ENCODE measurements around the gene MALSU1. TPM values are rescaled to one million over a fixed set of nuclear protein-coding genes. Genes with fewer than 3 reads are reported as not detected.

The MALSU1 gene
- total and polyA plus RNA-seq, 2 of the 13 experiments (the other 11 are each of a cell fraction or from before 2014, with no cell fraction given): 72.0 to 141 TPM

DNA sequence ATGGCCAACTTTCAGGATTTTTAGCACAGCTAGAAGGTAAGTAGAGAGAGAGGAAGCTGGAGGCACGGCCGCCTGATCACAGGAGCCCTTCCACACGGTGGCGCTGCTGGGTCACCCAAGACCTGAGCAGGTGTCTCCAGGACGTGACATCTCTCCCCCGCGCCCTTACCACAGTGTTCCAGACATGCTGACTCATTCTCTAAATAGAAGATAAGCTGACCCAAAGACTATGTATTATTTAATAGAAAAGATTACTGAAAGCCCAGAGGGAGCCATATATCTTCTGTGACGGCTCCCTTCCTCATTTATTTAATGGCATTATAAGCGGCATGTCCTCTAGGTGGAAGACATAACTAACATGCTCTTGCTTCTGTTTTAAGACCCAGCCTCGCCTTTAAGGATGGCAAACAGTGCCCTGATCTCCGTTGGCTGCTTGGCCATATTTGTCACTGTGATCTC is 26.0 kb upstream of the MALSU1 start (continued):
- TF ChIP-seq TP53 (CRISPR knock-in tag; conservative IDR thresholded peaks at IDR 0.05) (no peak), ZNF660 (CRISPR knock-in tag; IDR thresholded peaks at IDR 0.05; ENCODE audit: borderline replicate concordance, low read depth) (no peak), ZNF670 (CRISPR knock-in tag; IDR thresholded peaks at IDR 0.05; ENCODE audit: borderline replicate concordance) (no peak), FOXJ3 (CRISPR knock-in tag; IDR thresholded peaks at IDR 0.05; ENCODE audit: borderline replicate concordance) (peak; percentile 20; the same call in 1 of the 2 replicates), ZNF484 (CRISPR knock-in tag; IDR thresholded peaks at IDR 0.05; ENCODE audit: borderline replicate concordance, low read depth) (no peak), IRF2 (CRISPR knock-in tag; IDR thresholded peaks at IDR 0.05) (peak; percentile 35; the same call in 1 of the 2 replicates), ZNF879 (CRISPR knock-in tag; IDR thresholded peaks at IDR 0.05) (no peak), ZNF768 (CRISPR knock-in tag; IDR thresholded peaks at IDR 0.05) (no peak), HDAC1 (CRISPR knock-in tag; IDR thresholded peaks at IDR 0.05) (no peak; the same call in 1 of the 2 replicates), REPIN1 (CRISPR knock-in tag; IDR thresholded peaks at IDR 0.05; ENCODE audit: borderline replicate concordance, low read depth) (no peak), ZNF292 (CRISPR knock-in tag; IDR thresholded peaks at IDR 0.05; ENCODE audit: borderline replicate concordance, low read depth) (peak; percentile 44; the same call in 1 of the 2 replicates), SNAI1 (CRISPR knock-in tag; IDR thresholded peaks at IDR 0.05; ENCODE audit: borderline replicate concordance) (no peak), ETV6 (CRISPR knock-in tag; conservative IDR thresholded peaks at IDR 0.05) (no peak), SMAD1 (CRISPR knock-in tag; IDR thresholded peaks at IDR 0.05; ENCODE audit: borderline replicate concordance, low read depth) (no peak), ZFAT (CRISPR knock-in tag; conservative IDR thresholded peaks at IDR 0.05) (no peak), ZNF790 (CRISPR knock-in tag; IDR thresholded peaks at IDR 0.05; ENCODE audit: borderline replicate concordance) (no peak), ATF1 (CRISPR knock-in tag; IDR thresholded peaks at IDR 0.05) (peak; percentile 21; the same call in 1 of the 2 replicates), NFE2L1 (CRISPR knock-in tag; IDR thresholded peaks at IDR 0.05; ENCODE audit: borderline replicate concordance) (peak; percentile 79; the same call in 1 of the 2 replicates), DPF2 (CRISPR knock-in tag; IDR thresholded peaks at IDR 0.05; ENCODE audit: borderline replicate concordance, low read depth) (no peak), ZNF205 (CRISPR knock-in tag; IDR thresholded peaks at IDR 0.05) (no peak), PHB2 (IDR thresholded peaks at IDR 0.05; ENCODE audit: partially characterized antibody) (no peak), MYC (CRISPR knock-in tag; IDR thresholded peaks at IDR 0.05; ENCODE audit: borderline replicate concordance) (peak; percentile 37; the same call in 1 of the 2 replicates), ZNF260 (CRISPR knock-in tag; IDR thresholded peaks at IDR 0.05; ENCODE audit: borderline replicate concordance, low read depth) (no peak), ATF7-NPFF (CRISPR knock-in tag; IDR thresholded peaks at IDR 0.05; ENCODE audit: low read depth) (no peak), IKZF1 (IDR thresholded peaks at IDR 0.05) (no peak), CCAR2 (optimal IDR thresholded peaks at IDR 0.05; ENCODE audit: low read depth, low read length) (no peak)
- TF ChIP-seq, protein P1, sequence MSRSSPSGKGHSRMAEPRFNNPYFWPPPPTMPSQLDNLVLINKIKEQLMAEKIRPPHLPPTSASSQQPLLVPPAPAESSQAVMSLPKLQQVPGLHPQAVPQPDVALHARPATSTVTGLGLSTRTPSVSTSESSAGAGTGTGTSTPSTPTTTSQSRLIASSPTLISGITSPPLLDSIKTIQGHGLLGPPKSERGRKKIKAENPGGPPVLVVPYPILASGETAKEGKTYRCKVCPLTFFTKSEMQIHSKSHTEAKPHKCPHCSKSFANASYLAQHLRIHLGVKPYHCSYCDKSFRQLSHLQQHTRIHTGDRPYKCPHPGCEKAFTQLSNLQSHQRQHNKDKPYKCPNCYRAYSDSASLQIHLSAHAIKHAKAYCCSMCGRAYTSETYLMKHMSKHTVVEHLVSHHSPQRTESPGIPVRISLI (CRISPR knock-in tag; IDR thresholded peaks at IDR 0.05; ENCODE audit: borderline replicate concordance): no peak
- TF ChIP-seq, protein P2, sequence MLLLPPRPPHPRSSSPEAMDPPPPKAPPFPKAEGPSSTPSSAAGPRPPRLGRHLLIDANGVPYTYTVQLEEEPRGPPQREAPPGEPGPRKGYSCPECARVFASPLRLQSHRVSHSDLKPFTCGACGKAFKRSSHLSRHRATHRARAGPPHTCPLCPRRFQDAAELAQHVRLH (CRISPR knock-in tag; IDR thresholded peaks at IDR 0.05; ENCODE audit: borderline replicate concordance, low read depth): peak; percentile 69; the same call in 1 of the 2 replicates
- TF ChIP-seq, protein P3, sequence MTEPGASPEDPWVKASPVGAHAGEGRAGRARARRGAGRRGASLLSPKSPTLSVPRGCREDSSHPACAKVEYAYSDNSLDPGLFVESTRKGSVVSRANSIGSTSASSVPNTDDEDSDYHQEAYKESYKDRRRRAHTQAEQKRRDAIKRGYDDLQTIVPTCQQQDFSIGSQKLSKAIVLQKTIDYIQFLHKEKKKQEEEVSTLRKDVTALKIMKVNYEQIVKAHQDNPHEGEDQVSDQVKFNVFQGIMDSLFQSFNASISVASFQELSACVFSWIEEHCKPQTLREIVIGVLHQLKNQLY (CRISPR knock-in tag; IDR thresholded peaks at IDR 0.05): no peak
